ENCODE measurements around the gene GRAMD1C.

GRAMD1C gene

GRCh38 chr3:113898892-113899291 lies 60.3 kb downstream of the GRAMD1C start:
- Histone ChIP-seq H3K36me3 (ENCODE audit: low read length) (no peaks in the 10 kb centered on the region), H3K9ac (ENCODE audit: low read length) (no peak overlapping the region), H4K20me1 (ENCODE audit: low read depth, low read length) (no peaks in the 10 kb centered on the region), H3K27me3 (ENCODE audit: low read length) (no peaks in the 10 kb centered on the region), H2AFZ (ENCODE audit: low read depth, low read length, severe bottlenecking) (no peak overlapping the region), H3K4me2 (ENCODE audit: low read depth, low read length, poor library complexity, severe bottlenecking) (no peak overlapping the region), H3K4me3 (ENCODE audit: insufficient read depth, low read length, poor library complexity, severe bottlenecking) (no peak overlapping the region), H3K9me3 (ENCODE audit: insufficient read depth, low read length) (no peaks in the 10 kb centered on the region), H3K79me2 (ENCODE audit: insufficient read depth, low read length) (no peaks in the 10 kb centered on the region), H3K9me2 (replicated peaks; ENCODE audit: insufficient read depth, low read length) (no peaks in the 10 kb centered on the region), H3F3A (ENCODE audit: insufficient read depth) (no peaks in the 10 kb centered on the region), H3K27ac (ENCODE audit: low read depth, low read length) (no peak overlapping the region)
- TF ChIP-seq EZH2phosphoT487 (conservative IDR thresholded peaks at IDR 0.05; ENCODE audit: low read length) (no peak), CTCF (IDR thresholded peaks at IDR 0.05; ENCODE audit: insufficient read depth, low read length, poor library complexity, severe bottlenecking) (no peak)

- Histone ChIP-seq H3K36me3 (ENCODE audit: low read length) (no peaks in the 10 kb centered on the region), H3K4me2 (ENCODE audit: low read depth, low read length, poor library complexity, severe bottlenecking) (no peak overlapping the region), H3K27me3 (ENCODE audit: low read length) (no peaks in the 10 kb centered on the region), H4K20me1 (ENCODE audit: low read depth, low read length) (no peaks in the 10 kb centered on the region), H3F3A (ENCODE audit: insufficient read depth) (no peaks in the 10 kb centered on the region), H2AFZ (ENCODE audit: low read depth, low read length, severe bottlenecking) (no peak overlapping the region), H3K79me2 (ENCODE audit: insufficient read depth, low read length) (no peaks in the 10 kb centered on the region), H3K9me3 (ENCODE audit: insufficient read depth, low read length) (no peaks in the 10 kb centered on the region), H3K4me3 (ENCODE audit: insufficient read depth, low read length, poor library complexity, severe bottlenecking) (no peak overlapping the region), H3K27ac (ENCODE audit: low read depth, low read length) (no peak overlapping the region), H3K9ac (ENCODE audit: low read length) (no peak overlapping the region), H3K9me2 (replicated peaks; ENCODE audit: insufficient read depth, low read length) (no peaks in the 10 kb centered on the region)
- no peak for TF ChIP-seq CTCF (IDR thresholded peaks at IDR 0.05; ENCODE audit: insufficient read depth, low read length, poor library complexity, severe bottlenecking)
- TF ChIP-seq EZH2phosphoT487 (conservative IDR thresholded peaks at IDR 0.05; ENCODE audit: low read length): no peak
These were observed 68.1 kb downstream of the GRAMD1C start for GRCh38 chr3:113906568-113907140.

- TF ChIP-seq CTCF (IDR thresholded peaks at IDR 0.05; ENCODE audit: insufficient read depth, low read length, poor library complexity, severe bottlenecking) (no peak), EZH2phosphoT487 (conservative IDR thresholded peaks at IDR 0.05; ENCODE audit: low read length) (no peak)
- no peaks in the 10 kb centered on the region for H4K20me1 ChIP-seq (ENCODE audit: low read depth, low read length)
- H3K27ac ChIP-seq (ENCODE audit: low read depth, low read length): no peak overlapping the region
- no peaks in the 10 kb centered on the region for H3K9me2 ChIP-seq (replicated peaks; ENCODE audit: insufficient read depth, low read length)
- H3K36me3 ChIP-seq (ENCODE audit: low read length): no peaks in the 10 kb centered on the region
- no peaks in the 10 kb centered on the region for H3K9me3 ChIP-seq (ENCODE audit: insufficient read depth, low read length)
- H3K4me3 ChIP-seq (ENCODE audit: insufficient read depth, low read length, poor library complexity, severe bottlenecking): no peak overlapping the region
- no peak overlapping the region for H2AFZ ChIP-seq (ENCODE audit: low read depth, low read length, severe bottlenecking)
- no peaks in the 10 kb centered on the region for H3K27me3 ChIP-seq (ENCODE audit: low read length)
- H3K4me2 ChIP-seq (ENCODE audit: low read depth, low read length, poor library complexity, severe bottlenecking): no peak overlapping the region
- H3K79me2 ChIP-seq (ENCODE audit: insufficient read depth, low read length): no peaks in the 10 kb centered on the region
- H3F3A ChIP-seq (ENCODE audit: insufficient read depth): no peaks in the 10 kb centered on the region
- no peak overlapping the region for H3K9ac ChIP-seq (ENCODE audit: low read length)
These were observed 69.5 kb downstream of the GRAMD1C start for GRCh38 chr3:113908133-113908532.

All from SU-DHL-6 (cell line).